Measurements from ENCODE around the gene TBC1D1. TPM values are rescaled to one million over a fixed set of nuclear protein-coding genes. Genes with fewer than 3 reads are reported as not detected.

The TBC1D1 gene
- total RNA-seq, 4 donors from 2014 or later, result 111 to 176 (median 142) TPM

- no peak overlapping the region for H3K27ac ChIP-seq
- H3K4me1 ChIP-seq, result peaks cover 3 to 12% of the 10 kb centered on the region in 2 donors
- intact Hi-C loops (cut with DNase I; ENCODE audit: low total_unique reads) (loop anchor here (5.0 kb wide), 2 partner anchors 99 to 114 kb away; no protein-coding TSS in a partner anchor), in situ Hi-C loops (cut with MboI; ENCODE audit: low sequenced_read_pairs in 4 of 4) (loop anchor here (5.0 to 10.0 kb wide), 5 partner anchors 101 to 556 kb away; no protein-coding TSS in a partner anchor)
- no peak overlapping the region for H3K4me3 ChIP-seq
- H3K9me3 ChIP-seq, result no peaks in the 10 kb centered on the region
- H3K36me3 ChIP-seq, result no peaks in the 10 kb centered on the region
- no peak for DNase-seq
- ATAC-seq, result no peak
- TF ChIP-seq POLR2A (IDR thresholded peaks at IDR 0.05), result no peak
- TF ChIP-seq CTCF (IDR thresholded peaks at IDR 0.05 in 4 of 5, conservative IDR thresholded peaks at IDR 0.05 in 1 of 5), result no peak
- H3K27me3 ChIP-seq, result no peaks in the 10 kb centered on the region
Observed at GRCh38 chr4:38176165-38176564, 285.3 kb downstream of the TBC1D1 start.

- TF ChIP-seq POLR2A (IDR thresholded peaks at IDR 0.05) (no peak), CTCF (IDR thresholded peaks at IDR 0.05 in 4 of 5, conservative IDR thresholded peaks at IDR 0.05 in 1 of 5) (no peak)
- intact Hi-C loops (cut with DNase I; ENCODE audit: low total_unique reads) (loop anchor here (5.0 kb wide), 2 partner anchors 100 to 115 kb away; no protein-coding TSS in a partner anchor), in situ Hi-C loops (cut with MboI; ENCODE audit: low sequenced_read_pairs in 4 of 4) (loop anchor here (5.0 to 10.0 kb wide), 5 partner anchors 102 to 555 kb away; no protein-coding TSS in a partner anchor)
- peak in 1 of 2 donors; percentile 19 for DNase-seq
- Histone ChIP-seq H3K9me3 (no peaks in the 10 kb centered on the region), H3K27me3 (no peaks in the 10 kb centered on the region), H3K4me1 (peaks cover 3 to 12% of the 10 kb centered on the region in 2 donors), H3K27ac (peak overlapping the region in 2 of 4 donors; percentile 23 to 27), H3K36me3 (no peaks in the 10 kb centered on the region), H3K4me3 (no peak overlapping the region)
- peak; percentile 26 to 32 for ATAC-seq
Observed at GRCh38 chr4:38177035-38177546, 286.2 kb downstream of the TBC1D1 start.

- H3K9me3 ChIP-seq, result no peaks in the 10 kb centered on the region
- in situ Hi-C loops (cut with MboI; ENCODE audit: low sequenced_read_pairs in 4 of 4) (loop anchor here (5.0 to 10.0 kb wide), 5 partner anchors 103 to 554 kb away; no protein-coding TSS in a partner anchor), intact Hi-C loops (cut with DNase I; ENCODE audit: low total_unique reads) (loop anchor here (5.0 kb wide), 2 partner anchors 101 to 116 kb away; no protein-coding TSS in a partner anchor)
- TF ChIP-seq CTCF (IDR thresholded peaks at IDR 0.05 in 4 of 5, conservative IDR thresholded peaks at IDR 0.05 in 1 of 5) (no peak), POLR2A (IDR thresholded peaks at IDR 0.05) (no peak)
- H3K4me3 ChIP-seq, result peak overlapping the region in 1 of 4 donors; percentile 18
- ATAC-seq, result peak; percentile 57 to 73
- DNase-seq, result peak; percentile 58 to 81
- peaks cover 3 to 12% of the 10 kb centered on the region in 2 donors for H3K4me1 ChIP-seq
- no peaks in the 10 kb centered on the region for H3K36me3 ChIP-seq
- peak overlapping the region in 3 of 4 donors; percentile 4 to 27 (median 23) for H3K27ac ChIP-seq
- no peaks in the 10 kb centered on the region for H3K27me3 ChIP-seq
Observed at GRCh38 chr4:38177641-38178391, 286.9 kb downstream of the TBC1D1 start.

GRCh38 chr4:38178392-38178995, 287.6 kb downstream of the TBC1D1 start:
- H3K27me3 ChIP-seq, result no peaks in the 10 kb centered on the region
- DNase-seq (no peak), ATAC-seq (no peak)
- peaks cover 3 to 12% of the 10 kb centered on the region in 2 donors for H3K4me1 ChIP-seq
- H3K27ac ChIP-seq, result no peak overlapping the region
- no peak overlapping the region for H3K4me3 ChIP-seq
- no peak for TF ChIP-seq POLR2A (IDR thresholded peaks at IDR 0.05)
- TF ChIP-seq CTCF (IDR thresholded peaks at IDR 0.05 in 4 of 5, conservative IDR thresholded peaks at IDR 0.05 in 1 of 5), result no peak
- no peaks in the 10 kb centered on the region for H3K9me3 ChIP-seq
- in situ Hi-C loops (cut with MboI; ENCODE audit: low sequenced_read_pairs in 4 of 4) (loop anchor here (5.0 to 10.0 kb wide), 5 partner anchors 104 to 554 kb away; no protein-coding TSS in a partner anchor), intact Hi-C loops (cut with DNase I; ENCODE audit: low total_unique reads) (loop anchor here (5.0 kb wide), 2 partner anchors 101 to 116 kb away; no protein-coding TSS in a partner anchor)
- no peaks in the 10 kb centered on the region for H3K36me3 ChIP-seq
